UCSD-AML1 (cell line): ENCODE measurements around the gene CORO2B.

ENCODE experiments used
- DNase-seq: peaks from one replicate; lab custom pipeline; 2025; ENCODE audit not compliant: unreplicated experiment; lab: John Stamatoyannopoulos, UW

The CORO2B gene, protein sequence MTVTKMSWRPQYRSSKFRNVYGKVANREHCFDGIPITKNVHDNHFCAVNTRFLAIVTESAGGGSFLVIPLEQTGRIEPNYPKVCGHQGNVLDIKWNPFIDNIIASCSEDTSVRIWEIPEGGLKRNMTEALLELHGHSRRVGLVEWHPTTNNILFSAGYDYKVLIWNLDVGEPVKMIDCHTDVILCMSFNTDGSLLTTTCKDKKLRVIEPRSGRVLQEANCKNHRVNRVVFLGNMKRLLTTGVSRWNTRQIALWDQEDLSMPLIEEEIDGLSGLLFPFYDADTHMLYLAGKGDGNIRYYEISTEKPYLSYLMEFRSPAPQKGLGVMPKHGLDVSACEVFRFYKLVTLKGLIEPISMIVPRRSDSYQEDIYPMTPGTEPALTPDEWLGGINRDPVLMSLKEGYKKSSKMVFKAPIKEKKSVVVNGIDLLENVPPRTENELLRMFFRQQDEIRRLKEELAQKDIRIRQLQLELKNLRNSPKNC

GRCh38 chr15:68578980-68579935 is at the start of gene CORO2B:
TSS of gene CORO2B (plus strand) at chr15:68578993. CDS start at chr15:68579263, 270 bp downstream.
- DNase-seq = no peak

DNA sequence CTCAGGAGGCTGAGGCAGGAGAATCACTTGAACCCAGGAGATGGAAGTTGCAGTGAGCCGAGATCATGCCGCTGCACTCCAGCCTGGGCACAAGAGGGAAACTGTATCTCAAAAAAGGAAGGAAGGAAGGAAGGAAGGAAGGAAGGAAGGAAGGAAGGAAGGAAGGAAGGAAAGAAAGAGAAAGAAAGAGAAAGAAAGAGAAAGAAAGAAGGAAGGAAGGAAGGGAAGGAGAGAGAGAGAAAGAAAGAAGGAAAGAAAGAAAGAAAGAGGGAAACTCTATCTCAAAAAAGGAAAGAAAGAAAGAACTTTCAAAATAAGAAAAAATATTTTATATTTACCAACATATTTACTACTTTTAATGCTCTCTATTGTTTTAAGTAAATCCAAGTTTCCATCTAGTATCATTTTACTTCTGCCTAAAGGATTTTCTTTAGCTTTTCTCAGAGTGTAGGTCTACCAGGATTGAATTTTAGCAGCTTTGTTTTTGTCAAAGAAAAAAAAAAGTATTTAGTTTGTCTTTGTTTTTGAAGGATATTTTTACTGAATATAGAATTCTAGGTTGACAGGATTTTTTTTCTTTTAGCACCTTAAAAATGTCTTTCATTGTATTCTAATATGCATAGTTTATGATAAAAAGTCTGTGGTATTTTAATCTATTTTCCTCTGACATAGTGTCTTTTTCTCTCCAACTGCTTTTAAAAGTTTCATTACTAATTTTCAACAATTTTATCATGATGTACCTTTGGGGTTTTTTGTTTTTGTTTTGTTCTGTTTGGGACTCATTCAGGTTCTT is 47.2 kb upstream of the CORO2B start:
- no peak for DNase-seq

- DNase-seq = no peak
These were observed 42.3 kb upstream of the CORO2B start for GRCh38 chr15:68536331-68537095.

DNA sequence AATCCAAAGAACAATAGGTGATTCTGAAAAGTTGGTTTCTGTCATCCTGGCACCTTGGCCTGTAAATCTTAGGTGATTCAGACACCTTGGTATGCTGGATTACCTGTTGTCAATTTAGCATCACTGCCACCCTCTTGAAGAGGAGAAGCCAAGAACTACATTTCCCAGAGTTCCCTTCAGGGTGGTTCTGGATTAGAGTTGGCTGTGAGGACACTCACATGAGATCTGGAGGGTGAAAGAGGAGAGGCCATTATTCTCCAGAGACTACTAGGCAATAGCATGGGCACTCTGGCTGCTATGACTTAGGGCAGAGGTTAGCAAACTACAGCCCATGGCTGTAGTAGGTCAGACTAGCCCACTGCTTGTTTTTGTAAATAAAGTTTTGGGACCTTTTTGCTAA is 41.7 kb upstream of the CORO2B start:
- DNase-seq = no peak

GRCh38 chr15:68537506-68537905 is 41.3 kb upstream of the CORO2B start:
- no peak for DNase-seq

DNA sequence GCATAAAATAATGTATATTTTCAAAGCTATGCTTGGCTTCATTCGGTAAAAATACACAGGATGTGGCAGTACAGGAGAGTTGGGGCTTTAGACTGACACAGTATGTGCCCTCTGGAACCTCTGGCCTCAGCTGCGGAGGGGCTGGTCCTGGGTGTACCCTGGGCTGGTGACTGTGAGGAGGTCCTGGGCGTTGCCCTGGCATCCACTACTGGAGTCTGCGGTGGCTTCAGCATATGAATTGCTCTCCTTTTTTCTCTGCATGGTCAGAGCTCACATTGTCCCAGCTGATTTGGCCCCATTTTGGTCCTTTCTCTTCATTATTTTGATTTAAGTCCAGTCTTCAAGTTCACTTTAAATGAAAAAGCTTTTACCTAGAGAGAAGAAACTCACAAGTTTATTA is 40.5 kb upstream of the CORO2B start:
- DNase-seq = no peak

GRCh38 chr15:68541743-68542142 is 37.0 kb upstream of the CORO2B start:
- DNase-seq = no peak

GRCh38 chr15:68542348-68542747 is 36.4 kb upstream of the CORO2B start:
- no peak for DNase-seq

DNA sequence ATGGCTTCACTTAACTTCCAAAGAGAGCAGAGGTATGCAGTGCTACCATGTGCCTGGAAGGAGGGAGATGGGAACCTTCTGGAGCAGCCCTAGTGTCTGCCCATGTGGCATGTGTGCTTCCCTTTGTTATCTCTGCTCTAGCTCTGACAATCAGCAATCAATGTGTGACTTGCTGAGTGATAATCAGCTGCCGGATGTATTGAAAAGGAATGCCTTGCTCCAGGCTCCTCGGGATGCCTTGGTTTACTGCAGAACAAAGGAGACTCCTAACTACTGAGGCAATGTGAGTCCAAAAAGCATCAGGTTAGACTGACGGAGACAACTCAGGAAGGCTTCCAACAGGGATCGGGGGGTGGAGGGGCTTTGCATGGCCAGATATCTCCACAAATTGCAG is 36.0 kb upstream of the CORO2B start:
- no peak for DNase-seq

GRCh38 chr15:68543165-68544008 is 35.4 kb upstream of the CORO2B start:
- DNase-seq = no peak

DNA sequence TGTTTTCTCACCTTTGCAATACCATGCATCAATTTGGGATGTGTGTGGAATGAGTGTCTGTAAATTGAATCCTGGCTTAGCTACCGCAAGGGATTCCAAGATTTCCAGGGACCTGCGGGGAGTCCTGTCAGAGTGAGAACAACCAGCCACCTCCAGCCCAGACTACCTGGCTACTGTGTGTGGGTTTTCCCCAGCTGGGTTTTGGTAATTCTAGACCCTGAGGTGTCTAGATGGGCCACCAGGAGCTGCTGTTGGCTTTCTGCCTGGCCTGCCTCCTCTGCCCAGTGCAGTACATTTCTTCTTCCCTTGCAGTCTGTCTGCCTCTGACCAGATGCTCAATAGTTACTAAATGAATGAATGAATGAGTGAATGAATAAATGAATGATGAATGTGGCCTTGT is 32.5 kb upstream of the CORO2B start:
- no peak for DNase-seq

- DNase-seq = no peak
These were observed 30.4 kb upstream of the CORO2B start for GRCh38 chr15:68548364-68548763.

DNA sequence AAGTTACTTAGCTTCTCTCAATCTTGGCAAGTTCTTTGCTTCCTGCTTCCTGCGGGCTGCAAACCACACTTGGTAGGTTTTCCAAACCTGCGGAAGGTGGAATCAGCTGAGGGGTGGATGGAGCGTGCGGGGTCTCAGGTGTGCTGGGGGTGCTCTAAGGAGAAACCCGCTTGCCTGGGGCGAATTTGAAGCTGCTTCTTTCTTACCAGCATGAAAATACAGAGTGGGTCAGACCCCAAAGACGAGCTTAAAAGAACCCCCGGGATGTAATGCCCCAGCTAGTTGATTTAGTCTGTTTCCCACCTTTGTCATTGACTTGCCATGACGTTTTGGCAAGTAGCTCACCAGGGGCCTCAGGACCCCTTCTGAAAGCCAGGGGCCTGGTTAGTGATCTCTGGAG is 28.8 kb upstream of the CORO2B start:
- no peak for DNase-seq

DNA sequence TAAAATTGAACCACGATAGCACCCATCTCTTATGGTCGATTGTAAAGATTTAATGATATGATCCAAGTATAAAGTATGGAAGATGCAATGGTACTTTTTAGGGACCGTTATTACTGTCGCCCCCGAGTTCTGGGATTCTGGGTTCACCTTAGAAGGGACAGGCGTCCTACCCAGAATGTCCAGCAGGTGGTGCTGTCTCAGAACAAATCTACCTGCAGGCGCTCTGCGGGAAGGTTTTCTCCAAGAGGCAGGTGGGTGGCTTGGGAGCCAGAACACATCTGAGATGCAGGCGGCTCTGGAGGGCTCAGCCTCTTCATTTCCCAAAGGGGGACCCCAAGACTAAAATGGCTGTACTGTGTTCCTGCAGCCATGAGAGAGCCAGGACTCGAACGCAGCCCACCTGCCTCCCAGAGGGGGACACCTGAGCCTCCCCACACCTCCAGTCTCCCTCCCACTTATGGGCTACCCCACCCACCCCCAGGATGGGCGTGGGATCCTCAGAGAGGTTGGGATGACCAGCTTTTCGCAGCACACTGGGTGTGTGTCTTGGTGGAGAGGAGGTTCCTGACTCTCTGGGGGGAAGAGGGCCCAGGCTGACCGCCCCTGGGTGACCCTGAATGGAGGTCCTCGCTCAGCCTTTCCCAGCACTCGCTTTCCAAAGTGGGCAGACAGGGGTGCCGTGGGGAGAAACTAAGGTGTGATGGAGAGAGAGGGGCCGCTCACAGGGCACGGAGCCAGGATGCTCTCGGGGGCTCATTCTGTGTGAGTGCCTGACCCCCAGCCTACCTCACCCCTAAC is 28.1 kb upstream of the CORO2B start:
- peak; percentile 48 for DNase-seq

DNA sequence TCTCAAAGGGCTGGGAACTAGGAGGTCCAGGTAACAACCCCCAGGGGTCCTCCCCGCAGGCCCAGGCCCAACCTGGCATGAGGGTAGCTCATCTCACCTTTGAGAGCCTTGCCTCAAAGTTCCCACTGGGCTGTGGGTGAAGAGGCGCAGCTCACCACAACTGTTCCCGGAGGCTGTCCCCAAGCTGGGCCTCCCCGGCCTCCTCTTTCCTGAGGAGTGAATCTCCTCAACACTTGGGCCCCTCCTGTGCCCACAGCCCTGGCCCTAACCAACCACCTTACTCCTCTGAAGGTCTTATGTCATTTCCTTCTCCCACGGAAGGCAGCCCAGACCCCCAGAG is 27.5 kb upstream of the CORO2B start:
- DNase-seq = no peak

DNA sequence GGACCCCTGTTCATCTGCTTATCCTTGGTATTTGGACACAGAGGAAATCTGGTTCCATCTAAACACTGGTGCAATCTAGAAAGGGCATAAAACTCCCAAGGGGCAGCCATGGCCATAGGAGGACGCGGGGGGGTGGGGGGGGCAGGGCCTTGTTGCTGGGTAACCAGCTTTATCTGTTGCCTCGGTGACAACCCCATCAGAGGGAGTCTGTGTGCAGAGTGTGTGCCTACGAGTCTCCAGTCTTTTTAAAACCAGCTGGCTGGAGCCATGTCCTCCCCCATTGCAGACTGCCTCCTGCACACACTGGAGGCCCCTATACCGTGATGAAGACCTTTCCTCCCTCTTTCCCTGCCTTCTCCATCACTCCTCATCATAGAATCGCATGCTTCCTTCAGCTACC is 26.4 kb upstream of the CORO2B start:
- no peak for DNase-seq

DNA sequence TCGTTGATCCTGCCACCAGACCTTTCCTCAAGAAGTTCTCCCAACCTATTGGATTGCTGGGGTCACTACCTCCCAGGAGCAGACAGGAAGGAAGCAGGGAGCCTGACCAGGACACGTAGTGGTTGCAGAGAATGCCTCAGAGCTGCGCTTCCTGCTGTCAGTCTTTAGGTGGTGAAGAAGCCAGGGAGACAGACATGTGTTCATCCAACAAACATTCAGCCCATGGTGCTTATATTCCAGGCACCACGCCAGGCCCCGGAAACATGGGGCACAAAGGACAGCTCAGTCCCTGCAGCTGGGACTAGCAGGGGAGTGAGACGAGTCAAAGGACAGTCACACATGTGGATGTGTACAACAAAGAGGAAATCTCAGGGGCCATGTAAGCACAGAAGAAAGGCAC is 26.0 kb upstream of the CORO2B start:
- DNase-seq = no peak

DNA sequence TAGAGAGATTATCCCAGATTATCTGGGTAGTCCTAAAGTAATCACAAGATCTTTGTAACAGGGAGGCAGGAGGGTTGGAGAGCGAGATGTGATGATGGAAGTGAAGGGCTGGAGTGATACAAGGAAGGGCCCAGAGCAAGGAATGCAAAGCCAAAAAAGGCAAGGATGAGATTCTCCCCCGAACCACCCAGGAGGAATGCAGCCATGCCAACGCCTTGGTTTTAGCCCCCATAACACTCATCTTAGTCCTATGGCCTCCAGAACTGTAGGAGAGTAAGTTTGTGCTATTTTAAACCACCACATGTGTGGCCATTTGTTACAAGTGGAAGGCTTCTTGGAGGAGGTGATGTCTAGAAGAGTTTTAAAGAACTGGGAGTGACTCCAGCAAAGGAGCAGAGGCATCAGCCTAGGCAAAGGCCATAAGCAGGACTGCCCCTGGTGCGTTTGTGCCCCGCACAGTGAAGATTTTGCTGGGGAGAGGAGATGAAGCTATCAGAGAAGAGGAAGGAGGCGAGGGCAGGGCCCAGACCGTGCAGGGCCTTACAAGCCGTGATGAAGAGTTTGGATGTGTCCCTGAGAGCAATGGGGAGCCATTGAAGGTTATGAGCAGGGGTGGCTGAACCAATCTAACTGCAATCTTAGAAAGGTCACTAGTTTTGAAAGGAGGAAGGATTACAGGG is 25.3 kb upstream of the CORO2B start:
- no peak for DNase-seq
